Activated CD4-positive, alpha-beta T cell treated with anti-CD3 and anti-CD28 coated beads, Interleukin-2, amount 50 U/mL, for 48 hours (primary cell): Measurements from ENCODE around the gene BTBD19.
A peak's percentile ranks its signal among the peaks of the same experiment; 100 is the strongest.
"Not testable (repeated sequence)": the region's sequence is repeated elsewhere in the genome, so short reads cannot be mapped to it uniquely, and the experiment has no call there.

Source experiments
- DNase-seq, 2 experiments: peaks; one replicate each; pipeline ENCODE4 v3.0.0-alpha.2; 2020

Gene BTBD19

GRCh38 chr1:44829506-44830384 lies 21.4 kb downstream of the BTBD19 start:
- DNase-seq, result no peak

- no peak for DNase-seq
Observed at GRCh38 chr1:44830900-44831304, 22.6 kb downstream of the BTBD19 start.

- no peak for DNase-seq
Observed at GRCh38 chr1:44831516-44831915, 23.2 kb downstream of the BTBD19 start.

GRCh38 chr1:44832056-44832705 lies 23.9 kb downstream of the BTBD19 start:
- DNase-seq, result no peak

GRCh38 chr1:44834328-44834727 lies 26.0 kb downstream of the BTBD19 start:
- DNase-seq, result no peak

- DNase-seq, result peak; percentile 96
Observed at GRCh38 chr1:44835738-44836675, 27.7 kb downstream of the BTBD19 start.

GRCh38 chr1:44838294-44838693 lies 30.0 kb downstream of the BTBD19 start:
- DNase-seq, result not testable (repeated sequence)

GRCh38 chr1:44839576-44839975 lies 31.3 kb downstream of the BTBD19 start:
- no peak for DNase-seq

GRCh38 chr1:44842486-44842861 lies 34.2 kb downstream of the BTBD19 start:
- DNase-seq, result no peak

- DNase-seq, result peak in 1 of 2 experiments; percentile 27
Observed at GRCh38 chr1:44842862-44843655, 34.7 kb downstream of the BTBD19 start, which contains the start of gene PTCH2. Gene PTCH2 (minus strand): TSS chr1:44843253. CDS start chr1:44842932, 321 bp downstream.

GRCh38 chr1:44846985-44847384 lies 38.7 kb downstream of the BTBD19 start:
- no peak for DNase-seq

GRCh38 chr1:44847845-44848244 lies 39.5 kb downstream of the BTBD19 start:
- DNase-seq, result no peak

GRCh38 chr1:44848456-44849181 lies 40.3 kb downstream of the BTBD19 start:
- DNase-seq, result no peak

- no peak for DNase-seq
Observed at GRCh38 chr1:44849575-44850132, 41.3 kb downstream of the BTBD19 start.

- no peak for DNase-seq
Observed at GRCh38 chr1:44851308-44851707, 43.0 kb downstream of the BTBD19 start.

- DNase-seq, result no peak
Observed at GRCh38 chr1:44853201-44853600, 44.9 kb downstream of the BTBD19 start.

GRCh38 chr1:44854970-44855369 lies 46.6 kb downstream of the BTBD19 start:
- no peak for DNase-seq

GRCh38 chr1:44855742-44856141 lies 47.4 kb downstream of the BTBD19 start:
- DNase-seq, result no peak

- no peak for DNase-seq
Observed at GRCh38 chr1:44857446-44857845, 49.1 kb downstream of the BTBD19 start.

GRCh38 chr1:44860331-44860730 lies 52.0 kb downstream of the BTBD19 start:
- no peak for DNase-seq

- no peak for DNase-seq
Observed at GRCh38 chr1:44860891-44861425, 52.6 kb downstream of the BTBD19 start.
